IMR-90 (cell line): ENCODE data around the gene TTLL4. TPM values are rescaled to one million over a fixed set of nuclear protein-coding genes. Genes with fewer than 3 reads are reported as not detected.
A peak's percentile ranks its signal among the peaks of the same experiment; 100 is the strongest.

Experiments
- ATAC-seq: fragments of 200-7000 bp; cut with Tn5 transposase; 2 replicates; pipeline ENCODE4 v1.9.1; 2020; ENCODE audit warnings: low read depth, mild to moderate bottlenecking, moderate library complexity
- BruUV-seq: library from RNA; stranded (reverse); fragments of 400-500 nt; replicated peaks from 2 replicates; lab custom pipeline; 2021; lab: Mats Ljungman, UMichigan
- CTCF ChIA-PET: fragments of 300-600 bp; formaldehyde crosslinking; extraction: SDS; loops from one replicate; lab custom pipeline; 2021; ENCODE audit warnings: antibody characterized with exemption; lab: Yijun Ruan, JAX
- POLR2A ChIA-PET: fragments of 300-600 bp; sonication (Branson Sonifier 250); formaldehyde crosslinking; loops from one replicate; lab custom pipeline; 2022; ENCODE audit warnings: antibody characterized with exemption; ENCODE audit not compliant: unreplicated experiment; lab: Charles Lee
- DNase-seq: peaks from one replicate; pipeline ENCODE4 v3.0.0; 2013
- H2AFZ ChIP-seq: replicated peaks from 2 replicates; pipeline ENCODE3; 2013; ENCODE audit warnings: low read length, mild to moderate bottlenecking; ENCODE audit not compliant: poor library complexity
- H2AK5ac ChIP-seq: 2 replicates; pipeline ENCODE4 v1.6.1; 2013; ENCODE audit warnings: low read depth, low read length, inconsistent platforms
- H2AK9ac ChIP-seq: replicated peaks from 2 replicates; pipeline ENCODE3; 2013; ENCODE audit warnings: mild to moderate bottlenecking, low read depth, low read length, moderate library complexity; ENCODE audit not compliant: poor library complexity
- H2BK120ac ChIP-seq: 2 replicates; pipeline ENCODE4 v1.6.1; 2013; ENCODE audit warnings: low read depth, low read length, inconsistent platforms
- H2BK15ac ChIP-seq: 3 replicates; pipeline ENCODE4 v1.6.1; 2013; ENCODE audit warnings: low read depth, low read length, inconsistent platforms
- H2BK20ac ChIP-seq: 2 replicates; pipeline ENCODE4 v1.6.1; 2013; ENCODE audit warnings: low read depth, mild to moderate bottlenecking, inconsistent platforms, low read length, moderate library complexity
- H2BK5ac ChIP-seq: 2 replicates; pipeline ENCODE4 v1.6.1; 2013; ENCODE audit warnings: mild to moderate bottlenecking, low read depth, low read length, inconsistent platforms; ENCODE audit not compliant: poor library complexity, severe bottlenecking
- H3K14ac ChIP-seq: replicated peaks from 2 replicates; pipeline ENCODE4 v1.6.1; 2013; ENCODE audit warnings: low read depth, low read length, inconsistent platforms
- H3K18ac ChIP-seq: 2 replicates; pipeline ENCODE4 v1.6.1; 2013; ENCODE audit warnings: low read depth, low read length, control low read depth
- H3K23ac ChIP-seq: 2 replicates; pipeline ENCODE4 v1.6.1; 2013; ENCODE audit warnings: low read depth, low read length, inconsistent platforms
- H3K27ac ChIP-seq: 2 replicates; pipeline ENCODE4 v1.5.1; 2013; ENCODE audit warnings: mild to moderate bottlenecking, control low read depth, low read length; ENCODE audit not compliant: insufficient read depth
- H3K27me3 ChIP-seq: 2 replicates; pipeline ENCODE4 v1.6.1; 2013; ENCODE audit warnings: low read length; ENCODE audit not compliant: control insufficient read depth, insufficient read depth
- H3K36me3 ChIP-seq: 2 replicates; pipeline ENCODE4 v1.6.1; 2013; ENCODE audit warnings: low read length, mixed read lengths; ENCODE audit not compliant: control insufficient read depth, insufficient read depth
- H3K4ac ChIP-seq: 2 replicates; pipeline ENCODE4 v1.6.1; 2013; ENCODE audit warnings: low read depth, low read length, inconsistent platforms
- H3K4me1 ChIP-seq: 2 replicates; pipeline ENCODE4 v1.6.1; 2013; ENCODE audit warnings: low read length, mixed read lengths; ENCODE audit not compliant: control insufficient read depth, insufficient read depth
- H3K4me2 ChIP-seq: 2 replicates; pipeline ENCODE4 v1.6.1; 2013; ENCODE audit warnings: low read depth, mild to moderate bottlenecking, control low read depth, low read length, moderate library complexity
- H3K4me3 ChIP-seq: 2 replicates; pipeline ENCODE4 v1.5.1; 2013; ENCODE audit warnings: low read depth, mild to moderate bottlenecking, control low read depth, low read length, moderate library complexity; ENCODE audit not compliant: insufficient read depth
- H3K56ac ChIP-seq: 2 replicates; pipeline ENCODE4 v1.6.1; 2013; ENCODE audit warnings: low read length, inconsistent platforms; ENCODE audit not compliant: insufficient read depth; ENCODE audit errors: extremely low read depth
- H3K79me1 ChIP-seq, 2 experiments: 2 replicates each; pipeline ENCODE4 v1.6.1; 2013; ENCODE audit warnings: low read length in 2 of 2, inconsistent platforms in 1 of 2, low read depth in 1 of 2
- H3K9ac ChIP-seq: 2 replicates; pipeline ENCODE4 v1.6.1; 2013; ENCODE audit warnings: low read depth, low read length, control low read depth
- H3K9me1 ChIP-seq: 2 replicates; pipeline ENCODE4 v1.6.1; 2013; ENCODE audit warnings: low read length, inconsistent platforms; ENCODE audit not compliant: insufficient read depth
- H3K9me3 ChIP-seq: 2 replicates; pipeline ENCODE4 v1.6.1; 2013; ENCODE audit warnings: low read length; ENCODE audit not compliant: control insufficient read depth, insufficient read depth
- H4K20me1 ChIP-seq: 2 replicates; pipeline ENCODE4 v1.6.1; 2013; ENCODE audit warnings: low read length, inconsistent platforms; ENCODE audit not compliant: insufficient read depth
- H4K5ac ChIP-seq: 2 replicates; pipeline ENCODE4 v1.6.1; 2013; ENCODE audit warnings: mild to moderate bottlenecking, low read depth, low read length, control low read depth
- H4K8ac ChIP-seq, 2 experiments: 2 replicates each; pipeline ENCODE4 v1.6.1; 2013; ENCODE audit warnings: low read depth in 2 of 2, low read length in 2 of 2, control low read depth in 1 of 2, inconsistent platforms in 1 of 2
- H4K91ac ChIP-seq: 2 replicates; pipeline ENCODE4 v1.6.1; 2013; ENCODE audit warnings: low read depth, low read length, inconsistent platforms; ENCODE audit not compliant: insufficient read depth
- CHD1 ChIP-seq: IDR thresholded peaks from 2 replicates; pipeline ENCODE4 v1.6.1; 2012; ENCODE audit warnings: low read depth, low read length, improper control_type of control experiment
- ELK1 ChIP-seq: fragments of 150-350 bp; IDR thresholded peaks from 2 replicates; pipeline ENCODE4 v1.6.1; 2016; ENCODE audit warnings: low read depth, mild to moderate bottlenecking, low read length, moderate library complexity, borderline replicate concordance
- MXI1 ChIP-seq: IDR thresholded peaks from 2 replicates; pipeline ENCODE4 v1.6.1; 2012; ENCODE audit warnings: low read depth, mild to moderate bottlenecking, low read length, moderate library complexity, borderline replicate concordance
- SMC3 ChIP-seq: fragments of 150-350 bp; IDR thresholded peaks from 2 replicates; pipeline ENCODE4 v1.6.1; 2016; ENCODE audit warnings: low read depth, mild to moderate bottlenecking, antibody characterized with exemption, low read length, moderate library complexity
- USF2 ChIP-seq: fragments of 150-350 bp; IDR thresholded peaks from 2 replicates; pipeline ENCODE4 v1.6.1; 2017; ENCODE audit warnings: mild to moderate bottlenecking, antibody characterized with exemption, low read length, low read depth
- WGBS, 2 experiments: methylation state at CpG; one replicate each; pipeline versions ENCODE4 v1.1.5 to v1.1.7; 2013; ENCODE audit warnings: missing lambda C conversion rate in 2 of 2; ENCODE audit not compliant: insufficient read length in 1 of 2; ENCODE audit errors: extremely low coverage in 2 of 2; 5-methylcytosine and 5-hydroxymethylcytosine counted together
- dilution Hi-C: fragments of 300-500 bp; cut with HindIII; formaldehyde crosslinking; loops from one replicate; pipeline ENCODE4 v1.14.3; 2018; ENCODE audit warnings: low sequenced_read_pairs; ENCODE audit not compliant: unreplicated experiment
- in situ Hi-C: fragments of 300-500 bp; cut with MboI; formaldehyde crosslinking; loops from 3 replicates; pipeline ENCODE4 v1.14.3; 2019; ENCODE audit warnings: low sequenced_read_pairs, inconsistent platforms, mixed read lengths
- intact Hi-C: fragments of 100-400 bp; cut with micrococcal nuclease; formaldehyde crosslinking; loops from 2 replicates; pipeline ENCODE4 v1.10.0; 2022
- polyA plus RNA-seq, 3 experiments: library from polyadenylated mRNA; depleted of rRNA; stranded (reverse); fragments of >200 nt; gene quantifications; 2 replicates each; pipeline ENCODE4 v1.2.3, GENCODE V29; 2012; ENCODE audit warnings: low replicate concordance in 1 of 3
- total RNA-seq: library from RNA; depleted of rRNA; stranded (reverse); fragments of >200 nt; gene quantifications from 2 replicates; pipeline ENCODE4 v1.2.3, GENCODE V29; 2012

Gene TTLL4
- total and polyA plus RNA-seq, 2 of the 4 experiments (the other 2 are of a cell fraction): 9.0 to 22.9 TPM

GRCh38 chr2:218711550-218711929 lies 905 bp downstream of the TTLL4 start:
- DNase-seq (peak; percentile 20), ATAC-seq (no peak)
- H2AK9ac ChIP-seq: no peak overlapping the region
- peaks cover 11 to 32% of the 10 kb centered on the region in 2 experiments; a peak in 3 of 4 replicates for H3K79me1 ChIP-seq
- H3K23ac ChIP-seq: peak overlapping the region; percentile 77; the same call in 1 of the 2 replicates
- peak overlapping the region; percentile 14; the same call in 1 of the 2 replicates for H2BK120ac ChIP-seq
- no peaks in the 10 kb centered on the region for H4K20me1 ChIP-seq
- H3K9ac ChIP-seq: peak overlapping the region; percentile 72
- TF ChIP-seq SMC3 (no peak), MXI1 (no peak), ELK1 (no peak), CHD1 (no peak), USF2 (no peak)
- peaks cover 7% of the 10 kb centered on the region; the same call in 1 of the 2 replicates for H3K9me1 ChIP-seq
- dilution Hi-C loops: no loop called here
- no peak overlapping the region for H4K91ac ChIP-seq
- no peak overlapping the region for H4K5ac ChIP-seq
- peaks cover 3% of the 10 kb centered on the region for H3K4me1 ChIP-seq
- ChIA-PET POLR2A (interaction anchor here (1.2 kb wide), 1 partner anchor 136 kb away, joined by 5 read pairs; no protein-coding TSS in a partner anchor), CTCF (interaction anchor here (0.8 to 2.0 kb wide), 5 partner anchors 11 to 140 kb away, joined by 3 to 9 read pairs (median 3); no protein-coding TSS in a partner anchor)
- H2BK5ac ChIP-seq: peak overlapping the region; percentile 64
- no peaks in the 10 kb centered on the region for H3K9me3 ChIP-seq
- H3K4me3 ChIP-seq: peak overlapping the region; percentile 69
- H3K14ac ChIP-seq: peak overlapping the region; percentile 54
- H2BK15ac ChIP-seq: peak overlapping the region; percentile 0; the same call in 1 of the 3 replicates
- TSS peak; percentile 50 for BruUV-seq
- WGBS, 2 experiments: no CpG with 5 or more reads among the region's 5 CpGs
- in situ Hi-C loops: no loop called here
- peak overlapping the region; percentile 71 for H3K4me2 ChIP-seq
- H3K27me3 ChIP-seq: no peaks in the 10 kb centered on the region
- H3K36me3 ChIP-seq: no peaks in the 10 kb centered on the region
- no peak overlapping the region for H2BK20ac ChIP-seq
- H2AFZ ChIP-seq: no peak overlapping the region
- H3K27ac ChIP-seq: peak overlapping the region; percentile 74
- peak overlapping the region; percentile 81 for H3K56ac ChIP-seq
- peak overlapping the region; percentile 25; the same call in 1 of the 2 replicates for H3K4ac ChIP-seq
- H3K18ac ChIP-seq: no peak overlapping the region
- intact Hi-C loops: loop anchor here (2.0 kb wide), 1 partner anchor 19 kb away; no protein-coding TSS in a partner anchor
- 0 out of 2 replicates have a peak overlapping the region, but pooled peaks have one; percentile 20 for H2AK5ac ChIP-seq
- H4K8ac ChIP-seq: peak overlapping the region; percentile 38 to 46; a peak in 3 of 4 replicates
